Right lobe of liver (tissue), 4 donors: ENCODE results near the gene CLSTN2.

ENCODE experiments used
- CTCF ChIP-seq, 4 donors: fragments of 200-600 bp in 3 of 4; fragments of 450-650 bp in 1 of 4; IDR thresholded peaks; one replicate each; pipeline versions ENCODE4 v1.5.1 to v1.8.0; 2016 to 2022; ENCODE audit warnings: antibody characterized with exemption in 4 of 4, mild to moderate bottlenecking in 2 of 4
- POLR2A ChIP-seq: fragments of 450-650 bp; IDR thresholded peaks from one replicate; pipeline ENCODE4 v1.6.1; 2017; ENCODE audit warnings: antibody characterized with exemption, mild to moderate bottlenecking
- donor health status: DM: no; HTN: no; CAD: no.
- donor health status: DM: no; HTN: no; CAD: no.
- donor health status: DM: no; HTN: yes; CAD: no.

GRCh38 chr3:139897759-139898158 lies 37.2 kb upstream of the CLSTN2 start:
- TF ChIP-seq CTCF (IDR thresholded peaks at IDR 0.05) (no peak), POLR2A (no peak)
